Renal pelvis (tissue), 4 donors: ENCODE results near the gene RTN4RL1. TPM values are rescaled to one million over a fixed set of nuclear protein-coding genes. Genes with fewer than 3 reads are reported as not detected.

Source experiments
- DNase-seq: peaks from one replicate; pipeline ENCODE4 v3.0.0-alpha.2; 2013
- polyA plus RNA-seq, 3 donors: library from polyadenylated mRNA; unstranded; fragments of 120-200 nt; gene quantifications; one replicate each; pipeline ENCODE4 v1.2.1, GENCODE V29; 2013; ENCODE audit not compliant: insufficient read length in 3 of 3

The RTN4RL1 gene
- polyA plus RNA-seq, 3 donors, result 1.4 to 1.9 (median 1.7) TPM

DNA sequence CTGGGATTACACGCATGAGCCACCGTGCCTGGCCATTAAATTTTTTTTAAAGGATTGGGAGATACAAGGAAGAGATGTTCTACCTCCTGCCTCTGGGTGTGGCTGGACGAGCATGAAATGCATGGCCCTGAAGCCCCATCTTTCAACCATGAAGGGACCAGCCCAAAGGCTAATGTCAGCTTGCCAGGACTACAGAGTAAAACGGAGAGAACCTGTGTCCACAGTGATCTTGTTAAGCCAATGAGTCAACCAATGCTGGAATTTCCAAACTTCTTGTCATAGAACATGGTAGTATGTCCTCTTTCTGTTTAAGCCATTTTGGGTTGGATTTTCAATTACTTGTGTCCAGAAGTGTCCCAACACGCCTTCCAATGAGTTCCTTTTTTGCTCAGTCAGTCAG lies 71.3 kb downstream of the RTN4RL1 start:
- no peak for DNase-seq

DNA sequence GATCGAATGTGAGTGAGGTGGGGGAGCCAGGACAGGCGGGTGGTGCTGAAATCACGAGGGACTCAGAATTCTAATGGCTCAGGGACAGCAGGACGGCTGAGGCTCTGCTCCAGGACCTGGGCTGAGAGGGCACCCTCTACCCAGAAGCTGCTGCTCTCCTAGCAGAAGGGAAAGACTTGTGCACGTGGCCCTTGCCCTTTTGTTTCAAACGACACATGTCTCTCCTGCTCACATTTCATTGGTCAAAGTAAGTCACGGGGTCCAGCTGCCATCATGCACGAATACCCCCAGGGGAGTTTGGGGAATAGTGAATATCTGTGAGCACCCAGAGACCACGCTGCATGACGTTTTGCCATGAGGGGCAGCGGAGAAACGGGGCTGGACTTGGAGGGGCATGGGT lies 73.2 kb downstream of the RTN4RL1 start:
- no peak for DNase-seq

DNA sequence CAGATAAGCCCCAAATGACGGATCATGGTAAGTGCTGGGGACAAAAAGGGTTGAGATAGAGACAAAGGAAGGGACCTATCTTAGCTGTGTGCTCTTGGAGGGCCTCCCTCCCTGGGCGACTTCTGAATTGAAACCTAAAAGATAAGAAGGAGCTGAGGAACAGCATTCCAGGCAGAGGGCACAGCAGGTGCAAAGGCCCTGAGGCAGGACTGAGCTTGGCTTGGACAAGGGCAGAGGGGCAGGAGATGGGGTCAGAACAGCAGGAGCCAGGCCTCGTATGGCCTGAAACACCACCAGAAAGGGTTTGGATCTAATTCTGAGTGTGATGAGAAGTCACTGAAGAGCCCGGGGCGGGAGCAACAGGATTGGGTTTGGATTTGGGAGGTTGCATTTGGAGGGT lies 75.4 kb downstream of the RTN4RL1 start:
- no peak for DNase-seq

DNA sequence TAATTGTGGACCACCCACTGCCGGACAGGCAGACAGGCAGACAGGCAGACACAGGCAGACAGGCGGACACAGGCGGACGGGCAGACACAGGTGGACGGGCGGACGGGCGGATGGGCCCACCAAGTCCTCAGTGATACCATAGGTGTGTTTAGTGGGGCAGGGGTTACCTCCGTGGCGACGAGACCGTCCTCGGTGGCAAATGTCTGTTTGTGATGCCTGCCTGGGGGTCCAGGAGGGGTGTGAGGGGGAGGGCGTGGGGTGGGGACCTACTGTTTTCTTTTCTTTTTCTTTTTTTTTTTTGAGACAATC lies 76.7 kb downstream of the RTN4RL1 start:
- no peak for DNase-seq

- DNase-seq, result no peak
Observed at GRCh38 chr17:1947743-1948516, 77.2 kb downstream of the RTN4RL1 start.

GRCh38 chr17:1947229-1947742 lies 77.8 kb downstream of the RTN4RL1 start:
- DNase-seq, result no peak

DNA sequence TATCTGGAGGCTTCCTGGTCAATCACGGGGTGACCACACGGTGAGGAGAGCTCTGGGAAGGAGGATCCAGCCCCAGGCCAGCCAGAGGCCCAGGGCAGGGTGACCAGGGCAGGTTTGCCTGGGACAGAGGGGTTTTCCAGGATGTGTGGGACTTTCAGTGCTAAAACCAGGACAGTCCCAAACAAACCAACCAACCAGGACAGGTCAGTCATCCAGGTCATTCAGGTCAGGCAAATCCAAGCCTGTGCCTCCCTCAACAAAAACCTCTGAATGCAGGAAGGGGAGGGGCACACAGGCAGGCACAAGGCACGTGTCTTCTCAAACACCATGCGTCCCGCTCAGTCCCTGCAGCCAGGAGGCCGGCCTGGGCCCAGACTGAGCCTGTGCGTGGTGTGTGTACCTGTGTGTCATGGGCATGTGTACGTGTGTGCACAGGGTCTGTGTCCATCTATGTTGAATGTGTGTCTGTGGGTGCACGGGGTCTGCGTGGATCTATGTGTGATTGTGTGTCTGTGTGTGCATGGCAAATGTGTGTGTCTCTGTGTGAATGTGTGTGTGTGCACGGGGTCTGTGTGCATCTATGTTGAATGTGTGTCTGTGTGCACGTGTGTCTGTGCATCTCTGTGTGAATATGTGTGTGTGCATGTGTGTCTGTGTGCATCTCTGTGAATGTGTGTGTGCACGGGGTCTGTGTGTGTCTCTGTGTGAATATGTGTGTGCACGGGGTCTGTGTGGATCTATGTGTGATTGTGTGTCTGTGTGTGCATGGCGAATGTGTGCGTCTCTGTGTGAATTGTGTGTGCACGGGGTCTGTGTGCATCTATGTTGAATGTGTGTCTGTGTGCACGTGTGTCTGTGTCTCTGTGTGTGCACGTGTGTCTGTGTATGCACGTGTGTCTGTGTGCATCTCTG lies 78.9 kb downstream of the RTN4RL1 start:
- no peak for DNase-seq

DNA sequence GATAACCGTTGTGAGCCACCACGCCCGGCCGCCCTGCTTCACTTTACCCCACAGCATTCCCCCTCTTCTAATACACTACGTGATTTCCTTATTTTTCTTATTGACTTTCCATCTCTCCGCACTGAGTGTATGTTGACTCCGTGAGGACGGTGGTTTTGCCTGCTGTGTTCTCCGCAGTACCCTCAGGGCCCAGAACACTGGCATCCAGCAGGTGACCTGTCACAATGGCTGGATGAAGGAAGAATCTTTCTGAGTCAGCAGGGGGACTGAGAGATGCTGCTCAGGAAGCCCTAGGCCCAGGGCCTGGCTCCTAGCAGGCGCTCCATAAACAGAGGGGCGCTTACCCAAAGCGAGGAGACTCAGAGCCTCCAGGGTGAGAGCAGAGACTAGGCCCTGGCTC lies 79.5 kb downstream of the RTN4RL1 start:
- no peak for DNase-seq

DNA sequence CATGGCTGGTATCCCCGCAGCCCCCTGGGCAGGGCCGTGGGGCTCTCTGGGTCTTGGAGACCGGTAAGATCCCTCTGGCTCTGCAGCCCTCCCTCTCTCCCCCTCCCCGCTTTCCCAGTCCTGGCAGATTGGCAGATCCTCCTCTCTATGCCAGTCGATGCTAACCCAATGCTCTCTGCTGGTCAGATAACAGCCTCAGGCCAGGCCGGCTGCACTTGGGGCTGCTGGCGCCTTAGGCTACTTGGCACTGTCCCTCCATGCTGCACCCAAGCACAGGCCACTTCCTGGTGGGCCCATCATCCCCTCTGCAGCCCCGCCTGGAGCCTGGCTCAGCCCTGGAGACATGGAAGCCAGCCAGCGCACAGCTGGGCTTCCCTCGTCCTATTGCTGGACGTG lies 81.7 kb downstream of the RTN4RL1 start:
- no peak for DNase-seq

DNA sequence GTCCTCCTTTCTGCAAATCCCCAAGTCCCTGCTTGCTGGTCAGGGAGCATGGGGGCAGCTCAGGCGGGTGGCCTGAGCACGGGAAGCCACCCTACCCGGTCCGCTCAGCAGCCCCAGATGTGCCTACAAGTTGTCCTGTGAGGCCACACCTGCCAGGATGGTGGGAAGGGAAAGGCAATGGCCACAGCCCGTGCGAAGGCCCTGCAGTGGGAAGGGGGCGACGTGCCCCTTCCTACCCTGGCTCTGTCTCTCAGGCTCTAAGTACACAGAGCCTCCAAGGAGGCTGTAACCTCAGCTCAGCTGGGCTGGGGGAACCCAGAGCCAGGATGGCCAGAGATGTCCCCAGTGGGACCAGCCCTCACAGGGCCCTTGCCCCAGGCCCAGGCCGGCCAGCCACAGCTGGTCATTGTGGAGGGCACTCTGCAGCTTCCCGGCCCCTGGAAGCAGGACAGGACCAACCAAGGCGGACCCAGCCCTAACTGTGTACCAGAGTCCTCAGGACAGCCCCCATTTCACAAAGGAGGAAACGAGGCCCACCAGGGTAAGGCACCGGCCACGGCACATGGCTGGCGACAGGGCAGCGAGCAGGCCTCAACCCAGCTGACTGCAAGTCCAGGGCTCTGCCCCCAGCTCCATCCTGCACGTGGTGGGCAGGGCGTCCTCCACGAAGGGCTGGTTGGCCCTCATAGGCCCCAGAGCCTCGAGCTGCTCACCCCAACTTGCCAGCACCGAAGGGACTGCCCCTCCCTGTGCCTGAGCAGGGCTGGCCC lies 82.3 kb downstream of the RTN4RL1 start:
- no peak for DNase-seq

DNA sequence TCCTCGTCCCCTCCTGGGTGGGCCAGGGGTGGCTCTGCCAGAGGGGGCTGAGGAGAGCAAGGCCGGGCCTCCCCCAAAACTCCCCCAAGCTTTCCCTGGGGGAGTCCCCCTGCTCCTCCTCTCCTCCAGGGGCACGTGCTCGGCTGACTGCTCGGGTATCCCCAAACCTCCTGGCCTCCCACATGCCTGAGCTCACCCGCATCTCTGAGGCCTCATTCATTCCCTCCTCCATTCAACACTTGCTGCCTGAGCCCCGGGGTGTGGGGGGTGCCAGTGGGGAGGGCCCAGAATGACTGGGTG lies 83.1 kb downstream of the RTN4RL1 start:
- no peak for DNase-seq

DNA sequence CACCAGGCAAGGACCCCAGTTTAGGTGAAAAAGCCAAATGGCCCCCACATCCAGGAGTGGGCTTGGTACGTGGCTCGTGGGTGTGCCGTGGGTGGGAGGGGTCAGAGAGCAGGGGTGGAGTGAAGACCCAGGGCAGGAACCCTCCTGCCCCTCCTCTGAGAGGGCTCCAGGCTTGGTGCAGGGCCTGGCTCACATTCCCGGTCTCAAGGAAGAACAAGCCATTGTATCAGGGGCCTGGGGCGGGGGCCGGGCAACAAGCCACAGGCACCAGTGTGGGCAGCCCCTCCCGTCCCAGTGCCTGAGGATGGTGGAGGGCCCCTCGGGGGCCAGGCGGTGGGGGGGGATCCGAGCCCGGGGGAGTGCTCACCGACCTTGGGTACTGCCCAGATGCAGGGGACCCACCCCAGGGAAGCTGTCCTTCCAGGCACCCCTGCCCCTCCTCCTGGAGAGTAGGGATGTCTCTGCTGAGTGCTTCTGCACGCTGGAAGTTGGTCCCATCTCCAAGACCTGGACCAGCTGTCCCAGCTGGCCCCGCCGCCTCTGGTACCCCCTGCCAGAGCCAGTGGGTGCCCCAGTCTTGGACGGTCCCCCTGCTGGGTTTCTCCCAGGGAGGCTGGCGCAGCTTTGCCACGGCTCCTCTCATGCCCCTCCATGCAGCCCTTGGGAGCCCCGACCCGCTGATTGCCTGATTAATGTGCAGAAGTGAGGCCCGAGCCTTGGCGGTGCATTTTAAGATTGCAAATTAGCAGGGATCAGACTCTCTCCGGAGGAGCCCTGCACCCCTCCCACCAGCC lies 83.7 kb downstream of the RTN4RL1 start:
- DNase-seq, result no peak

- DNase-seq, result no peak
Observed at GRCh38 chr17:1940810-1941185, 84.3 kb downstream of the RTN4RL1 start.

DNA sequence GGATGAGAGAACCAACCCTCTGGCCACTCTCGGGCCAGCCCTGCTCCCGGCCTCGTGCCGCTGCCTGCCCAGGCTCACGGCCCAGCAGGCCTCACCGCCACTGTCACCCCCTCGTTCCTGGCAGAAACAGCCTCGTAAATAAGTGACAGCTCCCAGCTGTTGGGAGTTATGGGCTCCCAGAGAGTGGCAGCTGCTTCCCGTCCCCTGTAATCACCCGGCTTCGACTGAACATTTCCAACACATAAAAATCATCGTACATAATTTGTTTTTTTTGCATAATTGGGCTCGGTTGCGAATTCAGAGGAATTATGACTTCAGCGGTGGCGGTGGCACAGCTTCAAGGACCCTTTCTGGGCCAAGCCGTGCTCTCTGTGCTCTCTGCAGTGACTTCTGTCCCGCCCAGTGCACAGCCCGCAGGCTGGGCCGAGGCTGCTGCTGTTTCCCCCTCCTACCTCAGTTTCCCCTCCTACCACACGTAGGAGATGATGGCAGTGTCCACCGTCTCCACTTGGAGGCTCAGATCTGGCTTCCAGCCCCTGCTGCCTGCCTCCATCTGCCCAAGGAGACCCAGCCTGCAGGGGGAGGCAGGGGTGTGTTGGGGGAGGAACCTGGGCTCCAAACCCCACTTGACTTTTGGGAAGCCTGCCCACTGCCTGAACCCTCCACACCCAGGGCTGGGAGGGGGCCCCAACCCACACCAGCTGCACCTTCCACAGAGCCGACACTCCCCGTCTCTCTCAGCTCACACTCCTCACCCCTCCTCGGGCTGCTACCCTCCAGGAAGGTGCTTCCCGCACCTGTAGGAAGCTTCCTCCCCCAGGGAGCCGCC lies 84.9 kb downstream of the RTN4RL1 start:
- DNase-seq, result peak; percentile 92

DNA sequence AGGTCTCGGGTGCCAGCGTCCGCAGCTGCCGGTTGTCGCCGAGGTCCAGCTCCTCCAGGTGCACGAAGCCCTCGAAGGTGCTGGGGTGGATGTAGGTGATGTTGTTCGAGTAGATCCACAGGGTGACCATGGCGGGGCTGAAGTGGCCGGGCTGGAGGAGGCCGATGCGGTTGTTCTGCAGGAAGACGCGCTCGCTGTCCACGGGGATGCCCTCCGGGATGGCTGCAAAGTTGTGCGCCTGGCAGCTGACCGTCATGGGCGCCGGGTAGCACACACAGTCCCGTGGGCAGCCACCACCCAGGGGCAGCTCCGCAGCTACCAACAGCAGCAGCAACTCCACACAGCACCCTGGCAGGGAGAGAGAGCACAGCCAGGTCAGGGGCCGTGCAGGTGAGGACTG lies 87.7 kb downstream of the RTN4RL1 start:
- no peak for DNase-seq

DNA sequence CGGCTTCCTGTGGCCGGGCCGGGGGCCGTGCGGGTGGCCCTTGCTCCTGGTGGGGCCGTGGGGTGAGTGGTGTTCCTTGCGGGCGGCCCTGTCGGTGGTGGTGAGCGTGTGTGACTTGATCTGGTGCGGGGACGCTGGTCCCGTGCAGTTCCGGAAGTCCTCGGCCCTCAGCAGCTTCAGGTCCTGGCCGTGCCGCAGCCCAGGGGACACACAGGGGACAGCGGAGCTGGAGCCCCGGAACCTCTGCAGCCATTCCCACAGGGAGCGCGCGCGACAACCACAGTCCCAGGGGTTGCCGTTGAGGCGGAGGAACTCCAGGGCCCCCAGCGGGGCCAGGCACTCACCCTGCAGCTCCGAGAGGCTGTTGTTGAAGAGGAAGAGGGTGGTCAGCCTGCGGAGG lies 88.4 kb downstream of the RTN4RL1 start:
- DNase-seq, result no peak

DNA sequence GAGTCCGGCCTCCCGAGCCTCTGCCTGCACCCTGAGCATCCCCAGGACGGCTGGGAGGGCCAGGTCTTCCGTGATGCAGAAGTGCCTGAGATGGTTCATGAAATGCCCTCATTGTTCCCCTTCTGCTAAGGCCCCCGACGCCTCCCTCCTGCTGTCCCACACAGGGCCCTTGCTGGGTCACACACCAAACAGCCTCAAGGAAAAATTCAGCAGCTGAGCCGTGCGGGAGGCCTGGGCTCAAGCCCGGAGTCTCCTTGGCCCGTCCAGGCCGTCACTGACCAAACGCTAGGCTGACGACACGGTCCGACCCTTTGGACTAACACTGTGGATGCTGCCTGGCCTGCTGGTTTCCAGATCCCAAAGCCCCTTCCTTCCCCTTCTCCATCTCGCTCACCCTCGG lies 90.2 kb downstream of the RTN4RL1 start:
- no peak for DNase-seq

- no peak for DNase-seq
Observed at GRCh38 chr17:1933875-1934715, 91.0 kb downstream of the RTN4RL1 start.

- DNase-seq, result no peak
Observed at GRCh38 chr17:1931844-1932579, 93.1 kb downstream of the RTN4RL1 start.
